GM23248 (cell line): Measurements from ENCODE around the gene TPP1.

Experiments
- EZH2 ChIP-seq: fragments of 200-600 bp; sonication (generic); IDR thresholded peaks from 2 replicates; pipeline ENCODE4 v1.6.1; 2018; ENCODE audit warnings: antibody characterized with exemption, mild to moderate bottlenecking; ENCODE audit not compliant: insufficient read depth, poor library complexity, severe bottlenecking
- EZH2phosphoT487 ChIP-seq: fragments of 200-600 bp; sonication (generic); IDR thresholded peaks from 2 replicates; pipeline ENCODE4 v1.6.1; 2018; ENCODE audit warnings: antibody characterized with exemption, moderate library complexity, mild to moderate bottlenecking, low read depth; ENCODE audit not compliant: insufficient read depth

DNA sequence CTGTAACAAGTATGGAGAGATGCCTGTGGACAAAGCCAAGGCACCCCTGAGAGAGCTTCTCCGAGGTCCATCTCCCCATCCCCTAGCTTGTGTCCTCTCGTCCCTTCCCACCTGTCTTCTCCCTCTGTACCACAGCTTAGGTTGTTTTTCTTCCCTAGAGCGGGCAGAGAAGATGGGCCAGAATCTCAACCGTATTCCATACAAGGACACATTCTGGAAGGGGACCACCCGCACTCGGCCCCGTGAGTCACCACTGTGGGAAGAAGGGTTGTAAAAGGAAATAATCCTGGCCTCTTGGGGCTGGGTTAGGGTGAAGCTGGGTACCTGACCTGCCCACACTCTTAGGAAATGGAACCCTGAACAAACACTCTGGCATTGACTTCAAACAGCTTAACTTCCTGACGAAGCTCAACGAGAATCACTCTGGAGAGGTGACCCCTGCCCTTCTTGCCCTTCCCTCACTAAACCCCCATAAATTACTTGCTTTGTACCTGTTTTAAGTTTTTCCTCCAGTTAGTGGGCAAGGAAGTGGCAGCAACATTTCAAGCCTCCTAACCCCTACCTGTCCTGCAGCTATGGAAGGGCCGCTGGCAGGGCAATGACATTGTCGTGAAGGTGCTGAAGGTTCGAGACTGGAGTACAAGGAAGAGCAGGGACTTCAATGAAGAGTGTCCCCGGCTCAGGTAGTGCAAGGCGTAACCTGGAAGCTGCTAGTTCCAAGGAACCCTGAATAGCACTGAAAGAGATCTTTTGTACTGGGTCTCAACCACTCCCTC lies 10.3 kb downstream of the TPP1 start:
- no peak for TF ChIP-seq EZH2phosphoT487
- TF ChIP-seq EZH2 = no peak
